Epithelial cell of proximal tubule (primary cell): ENCODE data around the gene EFEMP2. TPM values are rescaled to one million over a fixed set of nuclear protein-coding genes. Genes with fewer than 3 reads are reported as not detected.

Experiments
- DNase-seq: peaks from one replicate; pipeline ENCODE4 v3.0.0-alpha.2; 2011; ENCODE audit warnings: low read depth
- H3K4me3 ChIP-seq: 2 replicates; pipeline ENCODE4 v1.5.1; 2011; ENCODE audit warnings: low read depth, mild to moderate bottlenecking, low read length
- CTCF ChIP-seq: conservative IDR thresholded peaks from 2 replicates; pipeline ENCODE4 v1.5.1; 2012; ENCODE audit warnings: low read depth, mild to moderate bottlenecking, low read length
- total RNA-seq: library from RNA; depleted of rRNA; stranded (reverse); fragments of >200 nt; gene quantifications from 2 replicates; pipeline ENCODE4 v1.2.3, GENCODE V29; 2015

Gene EFEMP2
- total RNA-seq, 1 donor from 2014 or later, result 94.7 TPM

- H3K4me3 ChIP-seq, result no peak overlapping the region
- no peak for DNase-seq
- TF ChIP-seq CTCF, result no peak
Observed at GRCh38 chr11:65822776-65823528, 49.6 kb downstream of the EFEMP2 start.

DNA sequence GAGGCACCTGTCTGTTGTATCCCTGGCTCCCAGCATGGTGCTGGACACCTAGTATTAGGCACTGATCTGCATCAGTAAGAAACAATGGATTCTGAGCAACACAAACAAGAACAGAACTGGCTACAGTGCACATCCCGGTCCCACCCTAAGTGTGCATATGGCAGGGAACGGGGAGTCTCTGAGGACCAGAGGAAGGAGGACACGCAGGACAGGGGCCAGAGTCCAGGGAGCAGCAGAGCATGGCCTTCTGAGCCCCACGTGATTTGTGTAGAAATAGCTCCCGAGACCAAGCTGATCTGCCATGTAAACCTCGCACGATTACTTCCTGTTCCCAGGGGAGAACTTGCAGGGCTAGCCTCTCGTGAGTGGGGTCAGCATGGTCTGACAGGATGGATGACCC is 51.5 kb downstream of the EFEMP2 start:
- no peak for TF ChIP-seq CTCF
- H3K4me3 ChIP-seq, result no peak overlapping the region

GRCh38 chr11:65817835-65818680 is 54.5 kb downstream of the EFEMP2 start:
- H3K4me3 ChIP-seq, result peak overlapping the region; percentile 64
- TF ChIP-seq CTCF, result peak; percentile 91
- DNase-seq, result no peak

More for the DNA sequence above, 51.5 kb downstream of the EFEMP2 start:
- DNase-seq, result no peak

DNA sequence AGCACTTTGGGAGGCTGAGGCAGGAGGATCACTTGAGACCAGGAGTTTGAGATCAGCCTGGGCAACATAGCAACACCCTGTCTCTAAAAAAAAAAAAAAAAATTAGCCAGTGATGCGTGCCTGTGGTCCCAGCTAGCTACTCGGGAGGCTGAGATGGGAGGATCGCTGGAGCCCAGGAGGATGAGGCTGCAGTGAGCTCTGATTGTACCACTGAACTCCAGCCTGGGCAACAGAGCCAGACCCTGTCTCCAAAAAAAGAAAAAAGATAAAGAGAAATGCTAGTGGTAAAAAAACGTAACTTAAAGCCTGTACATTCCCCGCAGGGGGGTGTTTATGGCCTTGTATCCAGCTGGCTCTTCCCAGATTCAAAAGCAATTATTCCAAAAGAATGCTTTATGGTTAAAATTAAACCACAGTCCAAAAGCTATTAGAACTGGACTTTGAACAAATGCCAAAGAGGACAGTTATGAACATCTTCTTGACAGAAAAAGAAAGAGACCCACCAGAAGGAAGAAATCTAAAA is 55.2 kb downstream of the EFEMP2 start:
- DNase-seq, result no peak

DNA sequence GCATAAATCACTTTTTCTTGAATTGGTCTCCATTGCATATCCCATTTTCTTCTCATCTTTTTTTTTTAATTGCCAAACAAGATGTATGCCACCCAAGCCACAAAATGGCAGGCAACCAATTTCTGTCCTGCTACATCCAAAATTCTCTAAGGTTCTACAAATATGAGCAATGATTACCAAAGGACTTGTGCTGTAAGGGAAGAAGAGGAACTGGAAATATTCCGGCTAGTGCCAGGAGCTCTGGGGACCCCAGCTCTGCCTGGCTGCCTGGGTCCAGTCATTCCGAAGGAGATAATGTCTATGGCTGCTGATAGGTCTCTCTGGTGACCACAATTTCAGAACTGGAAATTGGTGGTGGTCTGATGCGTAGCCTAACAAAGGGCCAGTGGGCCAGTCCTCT is 55.9 kb downstream of the EFEMP2 start:
- no peak for TF ChIP-seq CTCF
- DNase-seq, result no peak

More for the DNA sequence above, 55.2 kb downstream of the EFEMP2 start:
- peak overlapping the region; percentile 64 for H3K4me3 ChIP-seq
- TF ChIP-seq CTCF, result no peak

More for the DNA sequence above, 55.9 kb downstream of the EFEMP2 start:
- no peak overlapping the region for H3K4me3 ChIP-seq

Other genes with a start within 250 kb of the EFEMP2 start
- gene SIPA1, start 234.7 kb downstream of the EFEMP2 start, total RNA-seq, result 45.5 and 66.5 TPM in 2 replicates
- 63.6 and 73.0 TPM in 2 replicates for gene RELA, start 209.9 kb downstream of the EFEMP2 start, total RNA-seq
- 47.2 and 72.2 TPM in 2 replicates for gene KAT5, start 160.5 kb downstream of the EFEMP2 start, total RNA-seq
- 76.7 and 81.1 TPM in 2 replicates for gene RNASEH2C, start 152.0 kb downstream of the EFEMP2 start, total RNA-seq
- gene AP5B1, start 91.8 kb downstream of the EFEMP2 start, total RNA-seq, result 14.0 and 17.9 TPM in 2 replicates
- gene OVOL1, start 85.7 kb downstream of the EFEMP2 start, total RNA-seq, result 4.8 and 12.5 TPM in 2 replicates
- 2.1 TPM in 1 of 2 replicates, not detected in the other for gene SNX32, start 38.8 kb downstream of the EFEMP2 start, total RNA-seq
- 2,195 and 2,365 TPM in 2 replicates for gene CFL1, start 14.6 kb downstream of the EFEMP2 start, total RNA-seq
- gene MUS81, start 12.4 kb downstream of the EFEMP2 start, total RNA-seq, result 57.2 and 71.8 TPM in 2 replicates
- gene CTSW, start 7.0 kb upstream of the EFEMP2 start, total RNA-seq, result 0.51 and 1.2 TPM in 2 replicates
- 85.3 and 135 TPM in 2 replicates for gene FIBP, start 15.7 kb upstream of the EFEMP2 start, total RNA-seq
- gene CCDC85B, start 17.9 kb upstream of the EFEMP2 start, total RNA-seq, result 76.5 and 94.2 TPM in 2 replicates
- 143 and 172 TPM in 2 replicates for gene FOSL1, start 27.6 kb upstream of the EFEMP2 start, total RNA-seq
- 6.6 and 12.4 TPM in 2 replicates for gene C11orf68, start 46.3 kb upstream of the EFEMP2 start, total RNA-seq
- 225 TPM in 2 replicates for gene DRAP1, start 46.6 kb upstream of the EFEMP2 start, total RNA-seq
- gene TSGA10IP, start 72.7 kb upstream of the EFEMP2 start, total RNA-seq, result not detected in 2 replicates
- 28.8 and 30.2 TPM in 2 replicates for gene SART1, start 88.9 kb upstream of the EFEMP2 start, total RNA-seq
- gene EIF1AD, start 129.4 kb upstream of the EFEMP2 start, total RNA-seq, result 45.2 and 45.3 TPM in 2 replicates
- gene BANF1, start 129.7 kb upstream of the EFEMP2 start, total RNA-seq, result 144 and 192 TPM in 2 replicates
- 53.4 and 89.1 TPM in 2 replicates for gene CST6, start 139.2 kb upstream of the EFEMP2 start, total RNA-seq
- 1.4 and 4.7 TPM in 2 replicates for gene CATSPER1, start 153.7 kb upstream of the EFEMP2 start, total RNA-seq
- gene GAL3ST3, start 176.4 kb upstream of the EFEMP2 start, total RNA-seq, result 2.1 and 2.3 TPM in 2 replicates
- gene SF3B2, start 179.6 kb upstream of the EFEMP2 start, total RNA-seq, result 204 and 229 TPM in 2 replicates
- 17.5 and 24.9 TPM in 2 replicates for gene PACS1, start 197.5 kb upstream of the EFEMP2 start, total RNA-seq